RWPE1 (cell line): ENCODE data around the gene COMMD9.

Source experiments
- CTCF ChIA-PET: fragments of 350-600 bp; sonication (Branson Sonifier 250); formaldehyde crosslinking; extraction: SDS; loops from one replicate; lab custom pipeline; 2021; lab: Yijun Ruan, JAX
- POLR2A ChIA-PET: fragments of 400-600 bp; formaldehyde crosslinking; extraction: SDS; loops from one replicate; lab custom pipeline; 2020; ENCODE audit warnings: antibody characterized with exemption; ENCODE audit not compliant: low non-redundant PET; lab: Yijun Ruan, JAX
- DNase-seq: peaks from one replicate; pipeline ENCODE4 v3.0.0; 2012; ENCODE audit warnings: low spot score
- H3K27ac ChIP-seq: fragments of 450-650 bp; 2 replicates; pipeline ENCODE4 v1.5.1; 2017
- CTCF ChIP-seq: fragments of 450-650 bp; conservative IDR thresholded peaks from 2 replicates; pipeline ENCODE4 v1.5.1; 2017; ENCODE audit warnings: low read depth, mild to moderate bottlenecking

The COMMD9 gene

GRCh38 chr11:36227044-36227443 is 62.2 kb downstream of the COMMD9 start:
- ChIA-PET POLR2A (no interaction called here), CTCF (no interaction called here)
- no peak for DNase-seq
- TF ChIP-seq CTCF: no peak
- no peak overlapping the region for H3K27ac ChIP-seq

- no peak for TF ChIP-seq CTCF
- ChIA-PET CTCF (no interaction called here), POLR2A (no interaction called here)
- DNase-seq: no peak
- H3K27ac ChIP-seq: no peak overlapping the region
Measured at GRCh38 chr11:36224209-36224882, 64.9 kb downstream of the COMMD9 start.

GRCh38 chr11:36222831-36223635 is 66.2 kb downstream of the COMMD9 start:
- DNase-seq: no peak
- ChIA-PET CTCF (no interaction called here), POLR2A (no interaction called here)
- no peak for TF ChIP-seq CTCF
- H3K27ac ChIP-seq: no peak overlapping the region
